Stimulated activated CD8-positive, alpha-beta memory T cell treated with anti-CD3 and anti-CD28 coated beads, Interleukin-15, amount 100 ng/mL, for 24 hours (primary cell): ENCODE results near the gene OR8U1.
"Not testable (repeated sequence)": the region's sequence is repeated elsewhere in the genome, so short reads cannot be mapped to it uniquely, and the experiment has no call there.

Experiments
- DNase-seq: peaks from one replicate; pipeline ENCODE4 v3.0.0-alpha.2; 2020; ENCODE audit warnings: low read depth

Gene OR8U1

GRCh38 chr11:56375324-56375723, at the start of gene OR8U1:
Gene OR8U1, plus strand, starts transcription at chr11:56375624. Its CDS starts 0 bp downstream, at chr11:56375624.
- DNase-seq: no peak

GRCh38 chr11:56331861-56332491, 43.4 kb upstream of the OR8U1 start:
- no peak for DNase-seq

GRCh38 chr11:56333156-56333555, 42.3 kb upstream of the OR8U1 start:
- DNase-seq: no peak

GRCh38 chr11:56340289-56340688, 35.1 kb upstream of the OR8U1 start:
- no peak for DNase-seq

GRCh38 chr11:56345739-56346138, 29.7 kb upstream of the OR8U1 start, which contains the start of gene OR8K1:
Gene OR8K1, plus strand, starts transcription at chr11:56346039. Its CDS starts 0 bp downstream, at chr11:56346039.
- no peak for DNase-seq

- no peak for DNase-seq
Observed at GRCh38 chr11:56353991-56354390, 21.4 kb upstream of the OR8U1 start, which contains the start of gene OR8J1. Gene OR8J1, plus strand, starts transcription at chr11:56354291. Its CDS starts 5,956 bp downstream, at chr11:56360247.

- no peak for DNase-seq
Observed at GRCh38 chr11:56380120-56380519, 4.7 kb downstream of the OR8U1 start.

GRCh38 chr11:56394381-56394780, 19.0 kb downstream of the OR8U1 start:
- DNase-seq: no peak

- no peak for DNase-seq
Observed at GRCh38 chr11:56396047-56396446, 20.6 kb downstream of the OR8U1 start.

GRCh38 chr11:56401858-56402461, 26.5 kb downstream of the OR8U1 start:
- DNase-seq: not testable (repeated sequence)

GRCh38 chr11:56404393-56404792, 29.0 kb downstream of the OR8U1 start:
- no peak for DNase-seq

- DNase-seq: no peak
Observed at GRCh38 chr11:56410801-56411200, 35.4 kb downstream of the OR8U1 start.

- no peak for DNase-seq
Observed at GRCh38 chr11:56412396-56412795, 37.0 kb downstream of the OR8U1 start, which contains the start of gene OR5AL1. Gene OR5AL1, plus strand, starts transcription at chr11:56412696.
